ENCODE measurements around the gene IL20.

Gene IL20

GRCh38 chr1:206904423-206905142 is 39.2 kb downstream of the IL20 start:
- no peak for DNase-seq (ENCODE audit: low spot score)

DNA sequence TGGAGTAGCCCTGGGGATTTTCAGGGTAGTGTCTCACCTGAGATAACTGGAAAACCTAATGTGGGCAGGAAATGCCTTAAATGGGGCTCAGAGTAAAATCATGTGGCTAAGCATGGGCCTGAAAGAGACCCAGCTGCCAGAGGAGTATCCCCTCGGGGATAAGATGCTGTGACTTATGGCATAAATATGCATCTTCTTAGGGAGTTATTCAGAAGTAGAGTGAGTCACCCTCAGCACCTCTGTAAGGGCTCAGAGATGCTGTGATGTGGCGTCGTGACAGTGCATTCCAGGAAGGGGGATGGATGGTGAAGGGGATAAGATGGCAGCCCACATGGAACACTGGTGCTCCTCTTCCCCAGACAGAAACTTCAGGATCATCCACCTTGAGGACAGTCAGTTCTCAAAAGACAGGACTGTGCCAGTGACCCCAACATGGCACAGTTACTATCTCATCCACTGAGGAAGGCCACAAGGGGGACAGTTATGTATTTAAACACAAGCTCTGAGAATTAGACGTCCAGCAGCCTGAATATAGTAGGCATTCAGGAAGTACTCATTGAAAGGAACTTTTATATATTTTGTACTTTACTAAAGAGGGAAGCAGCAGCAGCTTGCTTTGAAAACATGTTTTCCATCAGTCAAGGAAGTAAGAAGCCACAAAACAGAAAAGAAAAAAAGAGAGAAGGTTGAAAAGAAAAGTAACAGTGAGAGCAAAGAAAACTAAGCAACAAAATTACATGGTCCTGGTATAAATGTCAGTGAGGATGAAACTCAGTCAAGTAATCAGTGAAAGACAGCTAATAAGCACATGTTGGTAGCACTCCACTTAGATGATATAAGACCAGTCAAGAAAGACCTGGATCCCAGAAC is 40.1 kb downstream of the IL20 start:
- no peak for DNase-seq (ENCODE audit: low spot score)

DNA sequence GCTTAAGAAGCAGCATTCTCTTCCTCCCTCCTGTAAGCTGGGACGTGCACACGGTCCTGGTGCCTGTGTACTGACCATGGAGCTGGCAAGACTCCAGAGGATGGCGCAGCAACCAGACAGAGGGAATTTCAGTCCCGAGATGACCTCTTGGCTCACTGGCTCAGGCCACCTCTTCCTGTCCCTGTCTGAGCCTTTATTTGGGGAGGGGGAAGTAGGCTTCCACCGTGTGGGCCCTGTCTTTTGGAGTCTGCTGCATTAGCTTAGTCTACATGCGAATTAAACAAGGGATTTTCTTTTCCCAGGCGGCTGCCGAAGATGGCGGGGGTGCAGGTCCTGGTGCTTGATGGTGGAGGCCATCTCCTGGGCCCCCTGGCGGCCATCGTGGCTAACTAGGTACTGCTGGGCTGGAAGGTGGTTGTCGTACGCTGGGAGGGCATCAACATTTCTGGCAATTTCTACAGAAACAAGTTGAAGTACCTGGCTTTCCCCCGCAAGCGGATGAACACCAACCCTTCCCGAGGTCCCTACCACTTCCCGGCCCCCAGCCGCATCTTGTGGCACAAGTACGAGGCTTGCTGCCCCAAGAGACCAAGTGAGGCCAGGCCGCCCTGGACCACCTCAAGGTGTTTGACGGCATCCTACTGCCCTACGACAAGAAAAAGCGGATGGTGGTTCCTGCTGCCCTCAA is 42.0 kb downstream of the IL20 start:
- no peak for DNase-seq (ENCODE audit: low spot score)

GRCh38 chr1:206908038-206908437 is 42.6 kb downstream of the IL20 start:
- DNase-seq (ENCODE audit: low spot score): no peak

- DNase-seq (ENCODE audit: low spot score): no peak
Observed at GRCh38 chr1:206909161-206909882, 43.9 kb downstream of the IL20 start.

GRCh38 chr1:206909883-206910318 is 44.5 kb downstream of the IL20 start:
- no peak for DNase-seq (ENCODE audit: low spot score)

- peak; percentile 60 for DNase-seq (ENCODE audit: low spot score)
Observed at GRCh38 chr1:206911064-206911663, 45.7 kb downstream of the IL20 start.

DNA sequence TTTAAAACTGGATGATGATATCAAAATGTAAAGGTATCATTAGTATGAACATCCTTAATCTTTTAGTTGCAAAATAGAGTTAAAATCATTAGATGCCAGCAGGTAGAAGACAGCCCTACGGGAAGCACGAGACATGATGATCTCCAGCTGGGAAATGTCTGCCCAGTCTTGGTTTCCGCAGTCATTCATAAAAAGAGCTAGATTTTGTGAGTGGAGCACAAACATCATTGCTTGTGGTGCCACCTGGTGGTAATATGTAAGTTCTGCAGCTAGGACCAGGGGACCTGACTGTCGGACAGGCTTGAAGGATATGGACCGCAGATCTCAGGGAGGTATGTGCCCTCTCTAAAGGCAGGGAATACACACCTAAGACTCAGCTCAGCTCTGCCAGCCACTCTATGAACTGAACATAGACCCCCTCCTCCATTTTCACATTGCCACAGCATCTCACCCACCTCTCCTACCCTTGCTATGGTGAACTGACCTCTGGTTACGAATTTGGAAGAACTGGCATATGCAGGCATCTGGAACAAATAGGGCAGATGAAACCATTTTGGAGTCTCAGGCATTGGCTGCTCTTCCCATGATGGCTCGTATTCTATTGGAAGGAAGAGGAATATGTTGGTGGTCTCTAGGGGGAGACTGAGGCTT is 47.1 kb downstream of the IL20 start:
- DNase-seq (ENCODE audit: low spot score): peak; percentile 74

GRCh38 chr1:206913766-206914537 is 48.5 kb downstream of the IL20 start:
- DNase-seq (ENCODE audit: low spot score): no peak

DNA sequence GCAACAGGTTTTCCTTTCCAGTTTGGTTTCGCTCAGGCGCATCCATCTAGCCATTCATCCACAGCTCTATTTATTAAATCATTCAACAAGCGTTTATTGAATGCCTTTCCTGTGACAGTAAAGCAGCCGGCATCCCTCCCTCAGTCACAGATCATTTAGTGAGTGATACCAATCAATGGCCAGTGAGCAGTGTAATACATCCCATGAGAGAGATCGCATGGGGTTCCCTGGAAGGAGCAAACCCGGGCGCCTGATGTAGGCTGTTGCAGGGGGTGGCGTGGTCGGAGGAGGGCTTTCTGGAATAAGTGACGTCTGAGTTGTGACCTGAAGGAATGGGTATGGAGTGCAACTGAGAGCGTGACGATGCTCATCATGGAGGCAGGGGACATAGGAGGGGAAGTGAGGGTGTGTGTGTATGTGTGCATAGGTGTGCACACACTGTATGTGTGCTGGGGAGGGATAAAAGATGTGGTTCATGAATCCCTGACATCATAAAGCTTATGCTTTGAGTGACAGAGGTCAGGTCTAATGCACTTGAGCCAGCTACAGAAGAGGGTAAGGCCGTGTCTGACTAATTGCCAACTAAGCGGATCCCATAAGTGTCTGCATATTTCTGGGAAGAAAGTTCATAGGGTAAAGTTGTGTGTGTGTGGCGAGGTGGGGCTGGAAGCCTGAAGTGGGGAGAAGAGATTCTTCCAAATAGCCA is 49.8 kb downstream of the IL20 start:
- DNase-seq (ENCODE audit: low spot score): no peak

GRCh38 chr1:206916000-206916709 is 50.7 kb downstream of the IL20 start:
- no peak for DNase-seq (ENCODE audit: low spot score)

DNA sequence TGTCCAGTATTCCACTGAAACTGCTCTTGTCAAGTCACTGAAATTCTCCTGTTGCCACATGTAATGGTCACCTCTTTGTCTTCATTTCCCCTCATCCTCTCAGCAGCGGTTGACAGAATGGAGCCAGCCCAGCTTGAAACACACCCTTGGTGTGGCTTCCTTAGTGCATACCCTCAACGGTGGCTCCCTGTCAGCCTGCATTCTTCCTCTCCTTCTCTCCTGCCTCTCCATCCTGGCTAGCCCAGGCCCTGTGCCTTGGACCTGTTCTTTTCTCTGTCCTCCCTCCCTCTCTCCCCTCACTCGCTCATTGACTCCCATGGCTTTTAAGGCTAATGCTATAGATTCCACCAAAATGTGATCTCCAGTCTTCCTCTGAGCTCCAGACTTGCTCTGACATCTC is 52.7 kb downstream of the IL20 start:
- DNase-seq (ENCODE audit: low spot score): no peak
